ENCODE results near the gene ZER1.

Gene ZER1

GRCh38 chr9:128729302-128729701, 42.4 kb downstream of the ZER1 start:
- H3K27me3 ChIP-seq (ENCODE audit: control insufficient read depth, insufficient read depth, low read length): no peaks in the 10 kb centered on the region
- no peaks in the 10 kb centered on the region for H3K4me1 ChIP-seq (ENCODE audit: control insufficient read depth, insufficient read depth, low read length)
- H3K4me3 ChIP-seq (ENCODE audit: low read depth, low read length): no peak overlapping the region
- H3K9me3 ChIP-seq (ENCODE audit: control insufficient read depth, insufficient read depth, low read length): no peaks in the 10 kb centered on the region
- H3K9ac ChIP-seq (ENCODE audit: low read depth, low read length): peak overlapping the region; percentile 5
- H3K36me3 ChIP-seq (ENCODE audit: control insufficient read depth, insufficient read depth, low read length): no peaks in the 10 kb centered on the region

GRCh38 chr9:128728298-128728697, 43.4 kb downstream of the ZER1 start:
- no peaks in the 10 kb centered on the region for H3K4me1 ChIP-seq (ENCODE audit: control insufficient read depth, insufficient read depth, low read length)

GRCh38 chr9:128727640-128728248, 44.0 kb downstream of the ZER1 start:
- H3K9ac ChIP-seq (ENCODE audit: low read depth, low read length): no peak overlapping the region
- peaks cover 3% of the 10 kb centered on the region for H3K4me1 ChIP-seq (ENCODE audit: control insufficient read depth, insufficient read depth, low read length)
- no peak overlapping the region for H3K4me3 ChIP-seq (ENCODE audit: low read depth, low read length)

More at GRCh38 chr9:128728298-128728697, 43.4 kb downstream of the ZER1 start:
- H3K36me3 ChIP-seq (ENCODE audit: control insufficient read depth, insufficient read depth, low read length): no peaks in the 10 kb centered on the region
- no peaks in the 10 kb centered on the region for H3K9me3 ChIP-seq (ENCODE audit: control insufficient read depth, insufficient read depth, low read length)
- no peaks in the 10 kb centered on the region for H3K27me3 ChIP-seq (ENCODE audit: control insufficient read depth, insufficient read depth, low read length)
- no peak overlapping the region for H3K9ac ChIP-seq (ENCODE audit: low read depth, low read length)
- H3K4me3 ChIP-seq (ENCODE audit: low read depth, low read length): no peak overlapping the region

GRCh38 chr9:128724744-128725211, 46.9 kb downstream of the ZER1 start:
- Histone ChIP-seq H3K4me1 (ENCODE audit: control insufficient read depth, insufficient read depth, low read length) (peaks cover 3% of the 10 kb centered on the region), H3K36me3 (ENCODE audit: control insufficient read depth, insufficient read depth, low read length) (peaks cover 24% of the 10 kb centered on the region), H3K4me3 (ENCODE audit: low read depth, low read length) (peak overlapping the region; percentile 60), H3K9ac (ENCODE audit: low read depth, low read length) (no peak overlapping the region), H3K9me3 (ENCODE audit: control insufficient read depth, insufficient read depth, low read length) (no peaks in the 10 kb centered on the region), H3K27me3 (ENCODE audit: control insufficient read depth, insufficient read depth, low read length) (no peaks in the 10 kb centered on the region)

More at GRCh38 chr9:128727640-128728248, 44.0 kb downstream of the ZER1 start:
- no peaks in the 10 kb centered on the region for H3K27me3 ChIP-seq (ENCODE audit: control insufficient read depth, insufficient read depth, low read length)
- no peaks in the 10 kb centered on the region for H3K9me3 ChIP-seq (ENCODE audit: control insufficient read depth, insufficient read depth, low read length)
- H3K36me3 ChIP-seq (ENCODE audit: control insufficient read depth, insufficient read depth, low read length): peaks cover 3% of the 10 kb centered on the region

- Histone ChIP-seq H3K4me3 (ENCODE audit: low read depth, low read length) (peak within 1 kb of the TSS; percentile 82), H3K27me3 (ENCODE audit: control insufficient read depth, insufficient read depth, low read length) (no peaks in the 10 kb centered on the region), H3K36me3 (ENCODE audit: control insufficient read depth, insufficient read depth, low read length) (peaks cover 30% of the 10 kb centered on the region), H3K9ac (ENCODE audit: low read depth, low read length) (peak within 1 kb of the TSS; percentile 57), H3K9me3 (ENCODE audit: control insufficient read depth, insufficient read depth, low read length) (no peaks in the 10 kb centered on the region), H3K4me1 (ENCODE audit: control insufficient read depth, insufficient read depth, low read length) (peaks cover 3% of the 10 kb centered on the region)
These were observed 47.6 kb downstream of the ZER1 start, which contains the start of gene ZDHHC12 for GRCh38 chr9:128723866-128724743. TSS of gene ZDHHC12 (minus strand) at chr9:128724127. CDS start at chr9:128724093, 34 bp downstream.

GRCh38 chr9:128723352-128723865, 48.3 kb downstream of the ZER1 start:
- Histone ChIP-seq H3K4me1 (ENCODE audit: control insufficient read depth, insufficient read depth, low read length) (peaks cover 3% of the 10 kb centered on the region), H3K9me3 (ENCODE audit: control insufficient read depth, insufficient read depth, low read length) (no peaks in the 10 kb centered on the region), H3K4me3 (ENCODE audit: low read depth, low read length) (peak overlapping the region; percentile 82), H3K27me3 (ENCODE audit: control insufficient read depth, insufficient read depth, low read length) (no peaks in the 10 kb centered on the region), H3K36me3 (ENCODE audit: control insufficient read depth, insufficient read depth, low read length) (peaks cover 30% of the 10 kb centered on the region), H3K9ac (ENCODE audit: low read depth, low read length) (peak overlapping the region; percentile 57)

- Histone ChIP-seq H3K9ac (ENCODE audit: low read depth, low read length) (peak overlapping the region; percentile 37), H3K4me1 (ENCODE audit: control insufficient read depth, insufficient read depth, low read length) (peaks cover 3% of the 10 kb centered on the region), H3K4me3 (ENCODE audit: low read depth, low read length) (peak overlapping the region; percentile 82), H3K9me3 (ENCODE audit: control insufficient read depth, insufficient read depth, low read length) (no peaks in the 10 kb centered on the region), H3K27me3 (ENCODE audit: control insufficient read depth, insufficient read depth, low read length) (no peaks in the 10 kb centered on the region), H3K36me3 (ENCODE audit: control insufficient read depth, insufficient read depth, low read length) (peaks cover 30% of the 10 kb centered on the region)
These were observed 49.1 kb downstream of the ZER1 start for GRCh38 chr9:128722380-128723351.

GRCh38 chr9:128721487-128722010, 50.2 kb downstream of the ZER1 start:
- Histone ChIP-seq H3K36me3 (ENCODE audit: control insufficient read depth, insufficient read depth, low read length) (peaks cover 34% of the 10 kb centered on the region), H3K9me3 (ENCODE audit: control insufficient read depth, insufficient read depth, low read length) (no peaks in the 10 kb centered on the region), H3K4me3 (ENCODE audit: low read depth, low read length) (no peak overlapping the region), H3K27me3 (ENCODE audit: control insufficient read depth, insufficient read depth, low read length) (no peaks in the 10 kb centered on the region), H3K9ac (ENCODE audit: low read depth, low read length) (no peak overlapping the region), H3K4me1 (ENCODE audit: control insufficient read depth, insufficient read depth, low read length) (peaks cover 3% of the 10 kb centered on the region)

GRCh38 chr9:128720841-128721486, 50.8 kb downstream of the ZER1 start:
- Histone ChIP-seq H3K4me1 (ENCODE audit: control insufficient read depth, insufficient read depth, low read length) (peaks cover 3% of the 10 kb centered on the region), H3K9ac (ENCODE audit: low read depth, low read length) (no peak overlapping the region), H3K4me3 (ENCODE audit: low read depth, low read length) (no peak overlapping the region), H3K36me3 (ENCODE audit: control insufficient read depth, insufficient read depth, low read length) (peaks cover 34% of the 10 kb centered on the region), H3K9me3 (ENCODE audit: control insufficient read depth, insufficient read depth, low read length) (no peaks in the 10 kb centered on the region), H3K27me3 (ENCODE audit: control insufficient read depth, insufficient read depth, low read length) (no peaks in the 10 kb centered on the region)

- Histone ChIP-seq H3K4me1 (ENCODE audit: control insufficient read depth, insufficient read depth, low read length) (peaks cover 3% of the 10 kb centered on the region), H3K27me3 (ENCODE audit: control insufficient read depth, insufficient read depth, low read length) (no peaks in the 10 kb centered on the region), H3K9me3 (ENCODE audit: control insufficient read depth, insufficient read depth, low read length) (no peaks in the 10 kb centered on the region), H3K9ac (ENCODE audit: low read depth, low read length) (no peak overlapping the region), H3K4me3 (ENCODE audit: low read depth, low read length) (no peak overlapping the region), H3K36me3 (ENCODE audit: control insufficient read depth, insufficient read depth, low read length) (peaks cover 34% of the 10 kb centered on the region)
These were observed 51.7 kb downstream of the ZER1 start for GRCh38 chr9:128719919-128720605.

All from iPS-15b (cell line).